DOHH2 (cell line): ENCODE data around the gene RGS3.

Source experiments
- H3F3A ChIP-seq: fragments of 200-600 bp; sonication (generic), shearing (Covaris generic); 2 replicates; pipeline ENCODE4 v1.6.0; 2016; ENCODE audit warnings: antibody characterized with exemption, mild to moderate bottlenecking; ENCODE audit not compliant: control insufficient read depth, insufficient read depth
- H3K27ac ChIP-seq: fragments of 200-600 bp; sonication (generic); 2 replicates; pipeline ENCODE4 v1.5.1; 2014; ENCODE audit warnings: low read depth, mild to moderate bottlenecking, low read length, moderate library complexity
- H3K27me3 ChIP-seq: fragments of 200-600 bp; sonication (generic); 2 replicates; pipeline ENCODE4 v1.6.1; 2014; ENCODE audit warnings: mild to moderate bottlenecking, low read length, mixed read lengths; ENCODE audit not compliant: control insufficient read depth
- H3K36me3 ChIP-seq: fragments of 200-600 bp; sonication (generic); 2 replicates; pipeline ENCODE4 v1.6.1; 2014; ENCODE audit warnings: mild to moderate bottlenecking, low read length, moderate library complexity, mixed read lengths; ENCODE audit not compliant: control insufficient read depth
- H3K4me1 ChIP-seq: fragments of 200-600 bp; sonication (generic); 2 replicates; pipeline ENCODE4 v1.6.1; 2014; ENCODE audit warnings: mild to moderate bottlenecking, low read length, mixed read lengths; ENCODE audit not compliant: control insufficient read depth
- H3K4me2 ChIP-seq: fragments of 200-600 bp; sonication (generic); 2 replicates; pipeline ENCODE4 v1.6.0; 2014; ENCODE audit warnings: mild to moderate bottlenecking, low read length, moderate library complexity
- H3K4me3 ChIP-seq: fragments of 200-600 bp; sonication (generic); 2 replicates; pipeline ENCODE4 v1.5.1; 2014; ENCODE audit warnings: mild to moderate bottlenecking, low read length, mixed read lengths
- H3K79me2 ChIP-seq: fragments of 200-600 bp; sonication (generic); 2 replicates; pipeline ENCODE4 v1.6.1; 2014; ENCODE audit warnings: mild to moderate bottlenecking, low read length, mixed read lengths; ENCODE audit not compliant: control insufficient read depth
- H3K9me2 ChIP-seq: fragments of 200-600 bp; sonication (generic); replicated peaks from 2 replicates; pipeline ENCODE4 v1.6.1; 2014; ENCODE audit warnings: mild to moderate bottlenecking, low read length, mixed read lengths; ENCODE audit not compliant: control insufficient read depth
- H3K9me3 ChIP-seq: fragments of 200-600 bp; sonication (generic); 2 replicates; pipeline ENCODE4 v1.6.1; 2014; ENCODE audit warnings: antibody characterized with exemption, low read length, mixed read lengths; ENCODE audit not compliant: control insufficient read depth, insufficient read depth
- H4K20me1 ChIP-seq: fragments of 200-600 bp; sonication (generic); 2 replicates; pipeline ENCODE4 v1.6.0; 2014; ENCODE audit warnings: low read depth, mild to moderate bottlenecking, antibody characterized with exemption, low read length, moderate library complexity; ENCODE audit not compliant: control insufficient read depth, insufficient read depth
- EZH2phosphoT487 ChIP-seq: fragments of 200-600 bp; sonication (generic); IDR thresholded peaks from 2 replicates; pipeline ENCODE4 v1.6.1; 2017; ENCODE audit warnings: borderline replicate concordance, mild to moderate bottlenecking, antibody characterized with exemption, low read length, moderate library complexity, mixed read lengths
- TF ChIP-seq, protein P1 (sequence below): fragments of 200-600 bp; sonication (generic); IDR thresholded peaks from one replicate; pipeline ENCODE4 v1.5.1; 2014; ENCODE audit warnings: antibody characterized with exemption, mild to moderate bottlenecking, low read depth, low read length; ENCODE audit not compliant: poor library complexity, severe bottlenecking

Gene RGS3

DNA sequence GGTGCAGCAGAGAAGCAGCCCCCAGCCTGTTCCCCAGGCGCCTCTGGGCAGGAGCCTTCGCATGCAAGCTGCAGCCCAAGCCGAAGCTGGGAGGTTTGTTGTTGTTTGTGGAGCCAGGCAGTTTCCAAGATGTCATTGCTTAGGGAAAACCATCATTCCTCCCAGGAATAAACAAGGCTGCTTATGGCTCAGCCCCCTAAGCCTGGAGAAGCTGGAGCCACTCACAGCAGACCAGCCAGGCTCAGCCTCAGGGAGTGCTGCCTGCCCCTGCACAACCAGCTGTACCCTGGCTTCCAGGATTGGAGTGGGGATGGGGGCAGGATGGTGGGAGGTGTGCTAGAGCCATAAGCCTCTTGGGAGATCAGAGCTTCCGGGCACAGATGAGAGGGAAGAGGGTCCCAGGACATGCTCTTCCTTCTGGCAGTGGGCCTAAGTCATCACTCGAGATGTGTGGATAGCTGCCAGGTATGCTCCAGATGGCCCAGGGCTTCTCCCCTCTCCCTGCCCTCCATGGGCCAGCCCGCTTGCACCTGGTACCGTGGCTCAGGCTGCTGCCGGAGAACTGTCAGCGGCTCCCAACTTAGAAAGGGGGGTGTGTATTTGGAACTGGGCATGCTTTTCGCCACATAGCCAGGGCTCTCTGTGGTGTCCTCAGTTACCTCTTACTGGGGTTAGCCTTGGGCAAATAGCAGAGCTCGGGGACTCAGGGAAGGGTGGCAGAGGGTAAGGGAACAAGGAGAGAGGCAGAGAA is 105.2 kb downstream of the RGS3 start:
- H3K27ac ChIP-seq: no peak overlapping the region
- no peak overlapping the region for H3K4me3 ChIP-seq
- no peaks in the 10 kb centered on the region for H3K9me2 ChIP-seq
- no peaks in the 10 kb centered on the region for H3F3A ChIP-seq
- H3K27me3 ChIP-seq: peaks cover 26% of the 10 kb centered on the region
- H3K36me3 ChIP-seq: no peaks in the 10 kb centered on the region
- no peak overlapping the region for H3K4me2 ChIP-seq
- no peaks in the 10 kb centered on the region for H4K20me1 ChIP-seq
- no peaks in the 10 kb centered on the region for H3K79me2 ChIP-seq
- no peaks in the 10 kb centered on the region for H3K9me3 ChIP-seq
- TF ChIP-seq EZH2phosphoT487: no peak
- TF ChIP-seq, protein P1, sequence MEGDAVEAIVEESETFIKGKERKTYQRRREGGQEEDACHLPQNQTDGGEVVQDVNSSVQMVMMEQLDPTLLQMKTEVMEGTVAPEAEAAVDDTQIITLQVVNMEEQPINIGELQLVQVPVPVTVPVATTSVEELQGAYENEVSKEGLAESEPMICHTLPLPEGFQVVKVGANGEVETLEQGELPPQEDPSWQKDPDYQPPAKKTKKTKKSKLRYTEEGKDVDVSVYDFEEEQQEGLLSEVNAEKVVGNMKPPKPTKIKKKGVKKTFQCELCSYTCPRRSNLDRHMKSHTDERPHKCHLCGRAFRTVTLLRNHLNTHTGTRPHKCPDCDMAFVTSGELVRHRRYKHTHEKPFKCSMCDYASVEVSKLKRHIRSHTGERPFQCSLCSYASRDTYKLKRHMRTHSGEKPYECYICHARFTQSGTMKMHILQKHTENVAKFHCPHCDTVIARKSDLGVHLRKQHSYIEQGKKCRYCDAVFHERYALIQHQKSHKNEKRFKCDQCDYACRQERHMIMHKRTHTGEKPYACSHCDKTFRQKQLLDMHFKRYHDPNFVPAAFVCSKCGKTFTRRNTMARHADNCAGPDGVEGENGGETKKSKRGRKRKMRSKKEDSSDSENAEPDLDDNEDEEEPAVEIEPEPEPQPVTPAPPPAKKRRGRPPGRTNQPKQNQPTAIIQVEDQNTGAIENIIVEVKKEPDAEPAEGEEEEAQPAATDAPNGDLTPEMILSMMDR: no peak
- peaks cover 6% of the 10 kb centered on the region for H3K4me1 ChIP-seq

- Histone ChIP-seq H3K4me3 (no peak overlapping the region), H4K20me1 (no peaks in the 10 kb centered on the region), H3K27me3 (peaks cover 23% of the 10 kb centered on the region), H3K79me2 (no peaks in the 10 kb centered on the region), H3K4me2 (no peak overlapping the region), H3K9me3 (no peaks in the 10 kb centered on the region), H3K9me2 (no peaks in the 10 kb centered on the region), H3F3A (no peaks in the 10 kb centered on the region), H3K27ac (no peak overlapping the region), H3K4me1 (peaks cover 14% of the 10 kb centered on the region), H3K36me3 (no peaks in the 10 kb centered on the region)
- no peak for TF ChIP-seq EZH2phosphoT487
- TF ChIP-seq, protein P1: no peak
Measured at GRCh38 chr9:113569472-113570060, 106.0 kb downstream of the RGS3 start.

DNA sequence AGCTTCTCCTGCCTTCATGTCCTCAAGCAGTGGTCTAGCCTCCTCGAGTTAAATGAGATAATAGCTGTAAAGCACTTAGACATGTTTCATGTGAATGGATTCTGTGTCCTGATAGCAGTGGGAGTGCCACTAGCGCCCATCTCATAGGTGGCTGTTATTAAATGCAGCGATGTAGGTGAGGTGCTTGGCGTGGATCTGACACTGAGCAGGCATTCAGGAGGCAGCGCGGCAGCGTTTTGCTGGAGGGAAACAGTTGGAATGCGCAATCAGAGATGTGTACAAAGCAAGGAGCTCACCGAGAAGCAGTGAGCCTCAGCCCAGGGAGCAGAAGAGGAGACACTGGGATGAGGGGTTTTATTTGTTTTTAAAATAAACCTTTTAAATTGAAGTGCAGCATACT is 106.6 kb downstream of the RGS3 start:
- H3K79me2 ChIP-seq: no peaks in the 10 kb centered on the region
- no peaks in the 10 kb centered on the region for H3F3A ChIP-seq
- no peaks in the 10 kb centered on the region for H3K9me2 ChIP-seq
- no peak overlapping the region for H3K4me3 ChIP-seq
- no peaks in the 10 kb centered on the region for H4K20me1 ChIP-seq
- H3K4me2 ChIP-seq: no peak overlapping the region
- TF ChIP-seq EZH2phosphoT487: no peak
- TF ChIP-seq, protein P1: no peak
- peaks cover 19% of the 10 kb centered on the region for H3K4me1 ChIP-seq
- no peaks in the 10 kb centered on the region for H3K36me3 ChIP-seq
- H3K27me3 ChIP-seq: peaks cover 18% of the 10 kb centered on the region
- no peaks in the 10 kb centered on the region for H3K9me3 ChIP-seq
- H3K27ac ChIP-seq: no peak overlapping the region
